G401 (cell line): Measurements from ENCODE around the gene CABCOCO1. TPM values are rescaled to one million over a fixed set of nuclear protein-coding genes. Genes with fewer than 3 reads are reported as not detected.

Source experiments
- DNase-seq: peaks from one replicate; pipeline ENCODE4 v3.0.0-alpha.2; 2015; ENCODE audit warnings: low spot score
- in situ Hi-C: cut with HindIII; loops from 2 replicates; pipeline ENCODE4 v1.10.0; 2016; ENCODE audit warnings: low sequenced_read_pairs, mixed read lengths
- total RNA-seq: library from RNA; depleted of rRNA; stranded (reverse); fragments of >200 nt; shearing (Covaris generic); gene quantifications from 2 replicates; pipeline ENCODE4 v1.2.3, GENCODE V29; 2014; rRNA removed

Gene CABCOCO1, protein sequence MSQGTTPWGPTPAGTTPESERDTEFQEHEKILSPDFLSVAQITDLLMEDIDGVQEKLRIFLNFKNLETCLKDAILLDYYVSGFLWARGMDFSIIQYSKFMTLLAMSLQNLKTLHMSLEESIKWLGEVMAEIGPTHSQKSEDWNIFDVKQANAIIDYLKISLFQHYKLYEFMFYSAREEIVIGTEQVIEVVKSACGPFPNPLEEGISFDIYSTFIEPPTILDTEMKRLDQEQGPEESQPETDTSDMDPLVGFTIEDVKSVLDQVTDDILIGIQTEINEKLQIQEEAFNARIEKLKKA
- total RNA-seq: 0.58 TPM in 1 of 2 replicates, not detected in the other

DNA sequence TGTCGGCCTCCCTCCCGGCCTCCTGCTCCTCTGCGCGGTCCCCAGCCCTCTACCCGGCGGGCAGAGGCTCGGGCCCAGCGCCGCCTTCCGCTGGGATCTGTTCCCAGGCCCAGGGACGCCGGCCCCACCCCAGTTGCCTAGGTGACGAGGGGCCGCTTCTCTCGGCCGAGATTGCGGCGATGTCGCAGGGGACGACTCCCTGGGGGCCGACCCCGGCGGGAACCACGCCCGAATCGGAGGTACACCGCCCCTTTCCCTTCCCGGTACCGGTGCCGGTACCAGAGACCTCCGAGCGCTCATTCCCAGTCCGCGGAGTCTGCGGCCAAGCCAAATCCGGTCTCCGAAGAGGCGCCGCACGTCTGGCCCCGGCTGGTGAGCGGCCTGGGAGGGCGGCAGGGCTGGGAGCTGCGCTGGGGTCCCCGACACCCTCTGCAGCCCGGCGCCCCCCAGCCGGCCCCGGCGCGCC is at the start of gene CABCOCO1:
Gene CABCOCO1 (plus strand): TSS at position 136 of the 466 bp plus-strand sequence. CDS start 44 bp downstream, at position 180.
- in situ Hi-C loops: no loop called here
- no peak for DNase-seq

GRCh38 chr10:61613665-61614064 is 49.1 kb upstream of the CABCOCO1 start:
- no peak for DNase-seq
- in situ Hi-C loops: no loop called here

- in situ Hi-C loops: no loop called here
- no peak for DNase-seq
These were observed 46.1 kb upstream of the CABCOCO1 start for GRCh38 chr10:61616611-61617010.

DNA sequence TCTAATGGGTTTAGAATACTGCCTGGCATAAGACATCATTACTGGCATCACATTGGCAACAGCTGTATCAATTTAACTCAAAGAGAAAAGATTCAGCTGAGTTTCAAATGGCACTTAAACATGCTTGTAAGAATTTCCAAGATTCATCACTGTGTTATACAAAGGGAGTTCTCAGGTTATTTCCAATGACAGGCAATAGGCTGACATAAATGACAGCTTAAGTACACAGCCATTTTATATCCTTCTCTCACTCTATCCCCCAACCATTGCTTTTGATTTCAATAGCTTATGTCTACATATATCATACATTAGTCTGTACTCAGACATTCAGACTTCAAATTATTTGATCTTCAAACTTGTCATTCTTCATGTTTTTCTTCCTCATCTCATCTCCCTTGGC is 45.5 kb upstream of the CABCOCO1 start:
- in situ Hi-C loops: no loop called here
- no peak for DNase-seq

DNA sequence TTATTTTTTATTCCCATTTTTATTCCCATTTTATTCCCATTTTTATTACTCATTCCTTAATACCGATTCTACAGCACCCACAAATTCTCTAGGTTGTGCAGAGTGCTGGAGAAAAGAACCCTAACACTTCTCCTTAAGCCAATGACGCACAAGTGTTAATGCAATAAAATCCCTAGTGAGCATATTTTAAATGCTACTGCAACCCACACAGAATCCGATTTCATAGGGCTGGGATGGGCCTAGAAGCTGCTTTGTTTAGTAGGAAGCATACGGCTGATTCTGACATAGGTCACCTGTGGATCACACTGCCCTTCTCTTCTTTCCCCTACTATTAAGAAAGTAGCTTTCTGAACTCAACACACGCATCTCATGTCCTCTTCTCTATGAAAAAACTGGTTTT is 45.1 kb upstream of the CABCOCO1 start:
- DNase-seq: no peak
- in situ Hi-C loops: no loop called here

GRCh38 chr10:61618388-61618961 is 44.3 kb upstream of the CABCOCO1 start:
- DNase-seq: no peak
- in situ Hi-C loops: no loop called here

DNA sequence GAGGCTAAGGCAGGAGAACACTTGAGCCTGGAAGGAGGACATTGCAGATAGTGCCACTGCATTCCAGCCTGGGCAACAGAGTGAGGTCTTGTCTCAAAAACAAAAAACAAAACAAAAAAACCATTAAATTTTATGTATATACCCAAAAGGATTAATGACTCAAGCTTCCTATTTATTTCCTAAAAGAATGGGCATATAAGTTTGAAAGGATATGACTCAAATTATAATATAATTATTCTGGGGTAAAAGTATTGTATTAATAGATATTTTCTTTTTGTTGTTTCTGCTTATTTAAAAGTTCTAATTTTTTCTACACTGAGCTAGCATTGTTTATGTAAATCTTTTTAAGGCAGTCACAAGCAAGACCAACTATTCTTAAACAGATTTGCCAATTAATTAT is 42.2 kb upstream of the CABCOCO1 start:
- DNase-seq: no peak
- in situ Hi-C loops: no loop called here

DNA sequence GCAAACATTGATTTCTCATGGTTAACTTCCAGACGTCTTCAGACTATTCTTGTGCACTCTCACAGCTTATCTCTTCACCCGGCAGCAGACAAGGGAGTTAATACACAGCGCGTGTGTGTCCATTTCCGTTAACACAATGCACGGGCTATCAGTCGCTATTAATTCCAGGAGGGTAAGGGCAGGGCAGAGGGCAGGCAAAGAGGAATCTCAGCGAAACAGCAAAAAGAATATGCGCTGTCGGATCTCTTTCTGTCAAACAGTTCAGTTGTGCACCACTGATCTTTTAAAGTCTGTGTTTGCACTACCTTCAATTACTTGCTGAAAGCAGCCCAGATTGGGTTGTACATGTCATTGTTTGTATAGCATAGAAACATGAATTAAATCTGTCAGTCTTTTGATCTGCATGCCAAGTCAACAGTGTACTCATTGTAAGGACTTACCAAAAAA is 41.1 kb upstream of the CABCOCO1 start:
- no peak for DNase-seq
- in situ Hi-C loops: no loop called here

- DNase-seq: no peak
- in situ Hi-C loops: no loop called here
These were observed 39.6 kb upstream of the CABCOCO1 start for GRCh38 chr10:61623161-61623560.

- in situ Hi-C loops: no loop called here
- no peak for DNase-seq
These were observed 36.5 kb upstream of the CABCOCO1 start for GRCh38 chr10:61626209-61626608.

GRCh38 chr10:61627266-61627665 is 35.5 kb upstream of the CABCOCO1 start:
- in situ Hi-C loops: no loop called here
- DNase-seq: no peak

- no peak for DNase-seq
- in situ Hi-C loops: no loop called here
These were observed 34.4 kb upstream of the CABCOCO1 start for GRCh38 chr10:61628151-61628874.

DNA sequence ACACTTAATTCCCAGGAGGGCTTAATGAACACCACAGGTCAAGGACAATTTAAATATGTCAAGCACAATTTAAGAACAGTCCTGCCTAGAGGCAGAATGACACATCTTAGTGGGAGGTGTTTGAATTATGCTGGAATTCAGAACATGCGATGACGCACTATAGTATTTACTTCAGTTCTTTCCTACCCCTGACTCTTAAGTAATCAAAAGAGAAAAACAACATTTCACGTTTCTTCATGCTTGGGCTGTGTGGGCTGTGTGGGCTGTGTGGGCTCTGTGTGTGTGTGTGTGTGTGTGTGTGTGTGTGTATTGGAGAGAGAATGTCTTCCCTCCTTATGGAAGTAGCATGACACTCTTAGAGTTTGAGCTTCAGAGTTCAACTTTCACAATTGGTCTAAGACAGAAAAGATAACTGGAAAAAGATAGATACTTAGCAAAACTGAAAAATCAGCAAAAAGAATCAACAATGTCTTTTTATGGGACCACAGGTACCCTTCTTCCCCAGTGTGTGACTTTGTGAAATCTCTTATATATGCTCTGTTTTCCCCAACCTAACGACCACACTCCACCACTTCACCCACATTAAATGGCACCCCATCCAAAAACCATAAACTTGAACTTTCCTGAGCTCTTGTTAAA is 33.7 kb upstream of the CABCOCO1 start:
- in situ Hi-C loops: no loop called here
- DNase-seq: no peak

DNA sequence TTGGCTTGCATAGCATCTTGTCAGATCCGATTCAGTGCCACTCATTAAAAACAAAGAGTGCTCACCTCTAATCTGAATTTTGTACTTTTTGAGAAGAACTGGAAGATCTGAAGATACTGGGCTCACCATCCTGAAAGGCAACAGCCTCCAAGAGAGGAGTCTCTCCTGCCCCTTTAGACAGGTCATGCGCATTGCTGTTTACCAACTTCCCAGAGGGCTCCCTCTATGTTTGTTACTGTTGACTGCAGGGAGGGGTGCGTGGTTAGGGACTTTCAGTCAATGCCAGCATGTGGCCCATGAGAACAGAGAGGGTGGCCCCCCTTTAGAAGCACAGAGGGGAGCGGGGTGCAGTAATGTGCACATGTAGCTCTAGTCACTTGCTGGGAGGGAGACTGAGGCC is 33.2 kb upstream of the CABCOCO1 start:
- in situ Hi-C loops: no loop called here
- DNase-seq: no peak

DNA sequence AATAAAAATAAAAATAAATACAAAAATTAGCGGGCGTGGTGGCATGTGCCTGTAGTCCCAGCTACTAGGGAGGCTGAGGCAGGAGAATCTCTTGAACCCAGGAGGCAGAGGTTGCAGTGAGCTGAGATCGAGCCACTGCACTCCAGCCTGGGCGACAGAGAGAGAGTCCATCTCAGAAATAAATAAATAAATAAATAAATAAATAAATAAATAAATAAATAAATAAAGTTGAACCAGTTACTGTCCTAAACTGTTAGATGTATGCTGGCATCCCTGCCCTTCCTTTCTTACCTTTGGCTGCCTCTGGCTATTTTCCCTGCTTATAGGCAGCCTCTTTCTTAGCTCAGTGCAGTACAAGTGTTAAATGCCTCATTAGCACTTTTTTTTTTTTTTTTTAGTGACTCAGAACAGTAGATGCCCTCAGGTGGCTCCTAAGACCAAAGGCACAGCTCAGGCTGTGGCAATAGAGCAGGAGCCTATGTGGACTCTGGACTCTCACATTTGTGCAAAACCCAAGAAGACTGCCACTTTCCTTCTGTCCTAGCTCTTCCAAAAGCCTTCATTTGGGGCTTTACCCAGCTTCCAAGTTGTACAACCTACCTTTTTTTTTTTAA is 30.6 kb upstream of the CABCOCO1 start:
- in situ Hi-C loops: no loop called here
- no peak for DNase-seq

DNA sequence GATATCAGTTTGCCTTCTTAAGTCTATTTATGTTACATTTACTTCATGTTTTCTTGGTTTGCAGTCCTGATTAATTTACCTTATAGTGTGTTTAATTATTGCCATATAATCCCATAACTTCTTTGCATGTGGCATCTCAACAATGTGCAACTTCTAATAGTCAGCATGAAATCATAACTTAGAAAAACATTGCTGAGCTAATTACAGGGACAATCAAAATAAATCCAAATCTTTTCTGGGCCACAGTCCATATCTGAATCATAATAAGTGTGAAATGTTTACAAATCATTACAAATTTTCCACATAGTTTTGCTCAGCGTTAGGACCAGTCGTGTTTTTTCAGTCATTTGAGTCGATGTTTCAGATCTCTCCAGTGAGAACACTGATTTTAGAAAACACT is 29.1 kb upstream of the CABCOCO1 start:
- in situ Hi-C loops: no loop called here
- no peak for DNase-seq

- no peak for DNase-seq
- in situ Hi-C loops: no loop called here
These were observed 28.0 kb upstream of the CABCOCO1 start for GRCh38 chr10:61634746-61635145.

DNA sequence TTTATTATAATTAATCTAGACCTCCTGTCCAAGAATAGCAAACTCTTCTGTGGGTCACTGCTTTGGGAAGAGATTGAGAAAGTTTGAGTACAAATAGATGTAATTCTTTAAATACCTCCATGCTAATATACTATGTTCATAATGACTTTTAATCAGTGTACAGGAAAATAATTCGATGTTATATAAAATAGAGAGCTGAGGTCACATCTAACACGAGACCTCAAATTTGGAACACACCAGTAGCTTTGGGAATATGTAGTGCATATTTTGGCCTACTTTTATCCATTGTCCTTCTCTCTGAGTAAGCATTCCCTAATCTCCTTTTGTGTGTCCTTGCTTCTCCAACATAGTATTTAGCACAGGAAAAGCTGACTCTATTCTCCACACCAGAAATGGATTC is 27.3 kb upstream of the CABCOCO1 start:
- no peak for DNase-seq
- in situ Hi-C loops: no loop called here

DNA sequence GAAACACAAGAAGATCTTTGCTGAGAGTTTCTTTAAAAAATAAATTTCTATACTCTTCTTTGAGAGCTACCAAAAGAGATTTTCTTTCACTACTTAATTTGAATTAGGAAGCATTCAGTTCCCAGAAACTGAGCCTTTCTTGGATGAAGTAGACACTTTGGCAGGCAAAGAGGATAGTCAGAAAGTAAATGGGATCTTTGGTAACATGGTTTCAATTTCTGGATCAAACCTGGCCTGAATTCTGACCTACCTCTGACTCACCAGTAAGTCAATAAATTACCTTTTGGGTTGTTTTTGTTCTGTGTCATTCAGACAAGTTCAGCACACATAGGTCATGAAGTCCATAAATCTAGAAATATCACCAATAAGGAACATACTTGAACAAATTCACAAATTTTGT is 26.8 kb upstream of the CABCOCO1 start:
- in situ Hi-C loops: no loop called here
- no peak for DNase-seq
